22Rv1 (cell line): Measurements from ENCODE around the gene SYN1.

Source experiments
- ZFX ChIP-seq: fragments of 450-650 bp; IDR thresholded peaks from 2 replicates; pipeline ENCODE4 v1.6.1; 2017; ENCODE audit warnings: antibody characterized with exemption, borderline replicate concordance
- TF ChIP-seq, protein P1 (sequence below): fragments of 450-650 bp; IDR thresholded peaks from 2 replicates; pipeline ENCODE4 v1.5.1; 2017; ENCODE audit warnings: mild to moderate bottlenecking

DNA sequence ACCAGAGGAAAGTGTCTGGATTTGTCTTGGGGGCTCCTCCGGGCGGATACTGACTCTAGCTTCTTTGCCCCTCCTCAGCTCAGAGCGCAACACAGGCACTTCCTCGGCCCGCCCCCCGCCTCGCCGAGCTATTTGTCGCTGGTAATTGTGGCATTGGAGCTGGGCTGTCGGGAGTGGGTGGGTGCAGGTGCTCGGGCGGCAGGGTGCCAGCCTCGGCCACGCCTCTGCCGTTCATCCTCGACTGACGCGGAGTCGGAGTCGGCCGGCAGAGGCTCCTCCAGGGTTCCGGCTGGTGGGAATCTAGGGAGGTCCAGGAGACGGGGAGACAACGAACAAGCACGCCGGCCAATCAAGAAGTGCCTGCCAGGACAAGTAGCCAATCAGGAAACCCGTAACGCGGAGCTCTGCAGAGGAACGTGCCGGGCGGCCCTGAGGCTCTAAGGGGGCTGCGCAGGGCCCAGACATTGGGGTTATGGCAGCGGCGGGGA is 3.9 kb upstream of the SYN1 start:
- TF ChIP-seq, protein P1, sequence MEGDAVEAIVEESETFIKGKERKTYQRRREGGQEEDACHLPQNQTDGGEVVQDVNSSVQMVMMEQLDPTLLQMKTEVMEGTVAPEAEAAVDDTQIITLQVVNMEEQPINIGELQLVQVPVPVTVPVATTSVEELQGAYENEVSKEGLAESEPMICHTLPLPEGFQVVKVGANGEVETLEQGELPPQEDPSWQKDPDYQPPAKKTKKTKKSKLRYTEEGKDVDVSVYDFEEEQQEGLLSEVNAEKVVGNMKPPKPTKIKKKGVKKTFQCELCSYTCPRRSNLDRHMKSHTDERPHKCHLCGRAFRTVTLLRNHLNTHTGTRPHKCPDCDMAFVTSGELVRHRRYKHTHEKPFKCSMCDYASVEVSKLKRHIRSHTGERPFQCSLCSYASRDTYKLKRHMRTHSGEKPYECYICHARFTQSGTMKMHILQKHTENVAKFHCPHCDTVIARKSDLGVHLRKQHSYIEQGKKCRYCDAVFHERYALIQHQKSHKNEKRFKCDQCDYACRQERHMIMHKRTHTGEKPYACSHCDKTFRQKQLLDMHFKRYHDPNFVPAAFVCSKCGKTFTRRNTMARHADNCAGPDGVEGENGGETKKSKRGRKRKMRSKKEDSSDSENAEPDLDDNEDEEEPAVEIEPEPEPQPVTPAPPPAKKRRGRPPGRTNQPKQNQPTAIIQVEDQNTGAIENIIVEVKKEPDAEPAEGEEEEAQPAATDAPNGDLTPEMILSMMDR: no peak
- no peak for TF ChIP-seq ZFX
